AG04450 (cell line): Measurements from ENCODE around the gene SNED1. TPM values are rescaled to one million over a fixed set of nuclear protein-coding genes. Genes with fewer than 3 reads are reported as not detected.

Experiments used
- CTCF ChIA-PET: fragments of 300-600, 350-600 bp; formaldehyde crosslinking; extraction: SDS; loops from one replicate; lab custom pipeline; 2022; ENCODE audit warnings: antibody characterized with exemption, inconsistent platforms; lab: Charles Lee
- POLR2A ChIA-PET: fragments of 350-600 bp; formaldehyde crosslinking; extraction: SDS; loops from one replicate; lab custom pipeline; 2021; ENCODE audit warnings: antibody characterized with exemption, inconsistent platforms; lab: Yijun Ruan, JAX
- DNase-seq: peaks from one replicate; pipeline ENCODE4 v3.0.0-alpha.2; 2011; ENCODE audit warnings: low read depth, low spot score
- H3K27ac ChIP-seq: one replicate; pipeline ENCODE4 v1.5.1; 2012; ENCODE audit warnings: low read depth, low read length, control low read depth
- H3K27me3 ChIP-seq: one replicate; pipeline ENCODE4 v1.6.0; 2012; ENCODE audit warnings: low read length; ENCODE audit not compliant: control insufficient read depth, insufficient read depth
- H3K4me3 ChIP-seq: 2 replicates; pipeline ENCODE4 v1.5.1; 2011; ENCODE audit warnings: mild to moderate bottlenecking, low read depth, low read length, control low read depth
- H3K9me3 ChIP-seq: 2 replicates; pipeline ENCODE4 v1.5.1; 2012; ENCODE audit warnings: low read length; ENCODE audit not compliant: control insufficient read depth, insufficient read depth
- CTCF ChIP-seq: IDR thresholded peaks from 2 replicates; pipeline ENCODE4 v1.5.1; 2011; ENCODE audit warnings: low read depth, low read length, control low read depth, inconsistent platforms
- polyA plus RNA-seq: library from polyadenylated mRNA; depleted of rRNA; stranded (reverse); fragments of >200 nt; gene quantifications from 2 replicates; pipeline ENCODE4 v1.2.3, GENCODE V29; 2011

SNED1 gene
- polyA plus RNA-seq, 1 experiment: 1.6 TPM

- Histone ChIP-seq H3K4me3 (no peak overlapping the region), H3K9me3 (peaks cover 9% of the 10 kb centered on the region), H3K27ac (no peak overlapping the region), H3K27me3 (no peaks in the 10 kb centered on the region)
- CTCF ChIA-PET: no interaction called here
- TF ChIP-seq CTCF: no peak
- POLR2A ChIA-PET: no interaction called here
- DNase-seq: no peak
Measured at GRCh38 chr2:241031436-241032165, 33.2 kb downstream of the SNED1 start.

- ChIA-PET CTCF (no interaction called here), POLR2A (no interaction called here)
- Histone ChIP-seq H3K27me3 (no peaks in the 10 kb centered on the region), H3K9me3 (no peaks in the 10 kb centered on the region; the same call in 1 of the 2 replicates), H3K4me3 (no peak overlapping the region), H3K27ac (no peak overlapping the region)
- DNase-seq: no peak
- no peak for TF ChIP-seq CTCF
Measured at GRCh38 chr2:241033336-241033987, 35.0 kb downstream of the SNED1 start.

DNA sequence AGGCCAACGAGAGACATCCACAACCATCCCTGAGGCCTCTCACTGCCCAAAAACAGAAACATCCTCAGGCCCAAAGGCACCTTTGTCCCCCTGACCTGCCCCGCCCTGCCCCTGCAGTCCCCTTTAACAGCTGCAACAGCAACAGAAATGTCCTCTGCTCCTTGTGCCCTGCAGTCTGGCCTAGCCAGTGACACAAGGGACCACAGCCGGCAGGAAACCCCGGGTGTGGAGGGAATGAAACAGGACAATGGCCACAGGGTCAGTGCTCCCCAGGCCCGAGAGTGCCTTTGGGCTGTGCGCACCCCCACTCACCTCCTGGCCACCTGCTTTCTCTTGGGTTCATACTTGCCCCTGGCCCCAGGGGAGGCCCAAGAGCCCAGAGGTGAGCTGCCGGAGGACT is 35.6 kb downstream of the SNED1 start:
- Histone ChIP-seq H3K27me3 (no peaks in the 10 kb centered on the region), H3K4me3 (no peak overlapping the region), H3K9me3 (no peaks in the 10 kb centered on the region; the same call in 1 of the 2 replicates), H3K27ac (no peak overlapping the region)
- DNase-seq: no peak
- CTCF ChIA-PET: no interaction called here
- no peak for TF ChIP-seq CTCF
- POLR2A ChIA-PET: no interaction called here

DNA sequence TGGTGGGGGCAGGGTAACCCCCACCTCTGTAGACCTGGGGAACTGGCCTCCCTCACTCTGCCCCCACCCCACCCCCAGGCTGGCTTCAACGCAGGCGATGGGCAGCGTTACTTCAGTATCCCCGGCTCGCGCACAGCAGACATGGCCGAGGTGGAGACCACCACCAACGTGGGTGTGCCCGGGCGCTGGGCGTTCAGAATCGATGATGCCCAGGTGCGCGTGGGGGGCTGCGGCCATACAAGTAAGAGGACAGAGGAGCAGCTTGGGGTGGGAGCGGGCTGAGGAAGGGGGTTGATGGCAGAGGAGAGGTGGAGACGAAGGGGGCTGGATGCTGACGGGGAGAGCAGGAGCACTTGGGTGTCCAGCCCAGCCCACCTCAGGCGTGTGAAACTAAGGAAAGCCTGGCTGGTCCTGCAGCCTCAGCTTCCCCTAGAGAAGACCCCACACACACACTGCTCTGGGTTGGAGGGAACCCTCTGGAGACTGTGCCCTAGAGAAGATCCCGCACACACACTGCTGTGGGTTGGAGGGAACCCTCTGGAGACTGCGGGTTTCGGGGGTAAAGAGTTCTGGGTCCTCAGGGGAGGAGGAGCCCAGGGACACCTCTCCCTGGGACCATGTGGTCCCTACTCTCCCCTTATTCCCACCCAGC is 36.2 kb downstream of the SNED1 start:
- no peak overlapping the region for H3K27ac ChIP-seq
- TF ChIP-seq CTCF: no peak
- ChIA-PET POLR2A (no interaction called here), CTCF (no interaction called here)
- no peaks in the 10 kb centered on the region; the same call in 1 of the 2 replicates for H3K9me3 ChIP-seq
- DNase-seq: no peak
- H3K4me3 ChIP-seq: no peak overlapping the region
- H3K27me3 ChIP-seq: no peaks in the 10 kb centered on the region
